ENCODE results near the gene TREML4. TPM values are rescaled to one million over a fixed set of nuclear protein-coding genes. Genes with fewer than 3 reads are reported as not detected.

Gene TREML4
- total and polyA plus RNA-seq, 12 donors: 0.04 TPM; not detected in 11

DNA sequence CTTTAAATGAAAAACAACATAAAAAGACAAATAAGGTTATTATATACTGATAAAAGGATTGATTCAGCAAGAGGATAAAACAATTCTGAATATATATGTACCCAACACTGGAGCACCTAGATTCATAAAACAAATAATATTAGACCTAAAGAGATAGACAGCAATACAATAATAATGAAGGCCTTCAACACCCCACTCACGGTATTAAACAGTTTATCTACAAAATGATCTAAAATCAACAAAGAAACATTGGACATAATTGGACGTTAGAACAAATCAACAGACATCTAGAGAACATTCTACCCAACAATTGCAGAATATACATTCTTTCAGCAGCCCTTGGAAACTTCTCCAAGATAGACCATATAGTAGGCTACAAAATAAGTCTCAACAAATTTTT lies 34.3 kb downstream of the TREML4 start:
- Histone ChIP-seq H3K9me3 (peaks cover 0 to 53% (median 20%) of the 10 kb centered on the region in 11 donors), H3K4me3 (no peak overlapping the region), H3K27ac (no peak overlapping the region), H3K36me3 (no peaks in the 10 kb centered on the region), H3K27me3 (no peaks in the 10 kb centered on the region), H3K4me1 (no peaks in the 10 kb centered on the region)
- WGBS, 2 donors: 64 to 68% methylated on average over 2 of the region's 2 CpGs
- TF ChIP-seq, protein P1, sequence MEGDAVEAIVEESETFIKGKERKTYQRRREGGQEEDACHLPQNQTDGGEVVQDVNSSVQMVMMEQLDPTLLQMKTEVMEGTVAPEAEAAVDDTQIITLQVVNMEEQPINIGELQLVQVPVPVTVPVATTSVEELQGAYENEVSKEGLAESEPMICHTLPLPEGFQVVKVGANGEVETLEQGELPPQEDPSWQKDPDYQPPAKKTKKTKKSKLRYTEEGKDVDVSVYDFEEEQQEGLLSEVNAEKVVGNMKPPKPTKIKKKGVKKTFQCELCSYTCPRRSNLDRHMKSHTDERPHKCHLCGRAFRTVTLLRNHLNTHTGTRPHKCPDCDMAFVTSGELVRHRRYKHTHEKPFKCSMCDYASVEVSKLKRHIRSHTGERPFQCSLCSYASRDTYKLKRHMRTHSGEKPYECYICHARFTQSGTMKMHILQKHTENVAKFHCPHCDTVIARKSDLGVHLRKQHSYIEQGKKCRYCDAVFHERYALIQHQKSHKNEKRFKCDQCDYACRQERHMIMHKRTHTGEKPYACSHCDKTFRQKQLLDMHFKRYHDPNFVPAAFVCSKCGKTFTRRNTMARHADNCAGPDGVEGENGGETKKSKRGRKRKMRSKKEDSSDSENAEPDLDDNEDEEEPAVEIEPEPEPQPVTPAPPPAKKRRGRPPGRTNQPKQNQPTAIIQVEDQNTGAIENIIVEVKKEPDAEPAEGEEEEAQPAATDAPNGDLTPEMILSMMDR (IDR thresholded peaks at IDR 0.05): no peak
- ATAC-seq: no peak
- intact Hi-C loops (cut with DNase I): no loop called here
- DNase-seq: no peak

DNA sequence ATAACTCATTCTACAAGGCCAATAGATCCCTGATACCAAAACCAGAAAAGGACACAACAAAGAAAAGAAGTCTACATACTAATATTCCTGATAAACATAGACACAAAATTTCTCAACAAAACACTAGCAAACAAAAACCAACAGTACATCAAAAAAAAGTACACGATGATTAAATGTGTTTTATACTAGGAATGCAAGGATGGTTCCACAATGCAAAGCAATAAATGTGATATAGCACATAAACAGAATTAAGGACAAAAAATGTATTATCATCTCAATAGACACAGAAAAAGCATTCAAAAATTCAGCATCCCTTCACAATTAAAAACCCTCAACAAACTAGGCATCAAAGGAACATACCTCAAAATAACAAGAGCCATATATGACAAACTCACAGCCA lies 35.1 kb downstream of the TREML4 start:
- no peaks in the 10 kb centered on the region for H3K4me1 ChIP-seq
- no peak overlapping the region for H3K27ac ChIP-seq
- 94 to 95% methylated on average over 1 of the region's 1 CpG for WGBS, 2 donors
- peaks cover 0 to 47% (median 20%) of the 10 kb centered on the region in 11 donors for H3K9me3 ChIP-seq
- H3K4me3 ChIP-seq: no peak overlapping the region
- DNase-seq (no peak), ATAC-seq (no peak)
- TF ChIP-seq, protein P1 (IDR thresholded peaks at IDR 0.05): no peak
- no peaks in the 10 kb centered on the region for H3K27me3 ChIP-seq
- intact Hi-C loops (cut with DNase I): no loop called here
- no peaks in the 10 kb centered on the region for H3K36me3 ChIP-seq

DNA sequence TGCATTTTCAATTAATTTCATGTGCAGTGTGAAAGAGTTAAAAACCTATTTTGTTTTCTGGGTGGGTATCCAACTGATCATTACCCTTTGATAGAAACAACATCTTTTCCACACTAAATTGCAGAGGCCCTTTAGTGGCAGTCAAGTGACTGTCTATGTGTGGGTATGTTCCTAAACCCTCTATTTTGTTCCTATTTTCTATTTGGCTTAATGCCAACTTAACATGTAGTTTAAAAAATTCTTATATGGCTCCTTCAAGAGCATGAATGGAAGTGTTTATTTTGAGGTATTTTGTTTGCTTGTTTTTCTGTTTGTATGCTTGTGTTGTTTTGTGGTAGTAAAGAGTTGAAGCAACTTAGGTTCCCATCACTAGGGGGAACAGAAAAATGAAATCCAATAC lies 38.4 kb downstream of the TREML4 start:
- DNase-seq (no peak), ATAC-seq (no peak)
- TF ChIP-seq, protein P1 (IDR thresholded peaks at IDR 0.05): no peak
- intact Hi-C loops (cut with DNase I): no loop called here
- peaks cover 0 to 26% (median 20%) of the 10 kb centered on the region in 11 donors for H3K9me3 ChIP-seq
- no peaks in the 10 kb centered on the region for H3K27me3 ChIP-seq
- no peaks in the 10 kb centered on the region for H3K36me3 ChIP-seq
- no peak overlapping the region for H3K27ac ChIP-seq
- H3K4me1 ChIP-seq: peaks cover 0 to 3% (median 0%) of the 10 kb centered on the region in 9 donors
- no peak overlapping the region for H3K4me3 ChIP-seq

GRCh38 chr6:41268478-41268877 lies 40.3 kb downstream of the TREML4 start:
- Histone ChIP-seq H3K4me1 (peaks cover 0 to 19% (median 0%) of the 10 kb centered on the region in 9 donors), H3K27ac (no peak overlapping the region), H3K4me3 (no peak overlapping the region), H3K36me3 (no peaks in the 10 kb centered on the region), H3K9me3 (peaks cover 0 to 7% (median 4%) of the 10 kb centered on the region in 11 donors), H3K27me3 (peaks cover 0 to 12% (median 0%) of the 10 kb centered on the region in 7 donors)
- DNase-seq: no peak
- intact Hi-C loops (cut with DNase I): no loop called here
- ATAC-seq: no peak
- TF ChIP-seq, protein P1 (IDR thresholded peaks at IDR 0.05): no peak
